ENCODE results near the gene PITPNB.
A peak's percentile ranks its signal among the peaks of the same experiment; 100 is the strongest.

The PITPNB gene

DNA sequence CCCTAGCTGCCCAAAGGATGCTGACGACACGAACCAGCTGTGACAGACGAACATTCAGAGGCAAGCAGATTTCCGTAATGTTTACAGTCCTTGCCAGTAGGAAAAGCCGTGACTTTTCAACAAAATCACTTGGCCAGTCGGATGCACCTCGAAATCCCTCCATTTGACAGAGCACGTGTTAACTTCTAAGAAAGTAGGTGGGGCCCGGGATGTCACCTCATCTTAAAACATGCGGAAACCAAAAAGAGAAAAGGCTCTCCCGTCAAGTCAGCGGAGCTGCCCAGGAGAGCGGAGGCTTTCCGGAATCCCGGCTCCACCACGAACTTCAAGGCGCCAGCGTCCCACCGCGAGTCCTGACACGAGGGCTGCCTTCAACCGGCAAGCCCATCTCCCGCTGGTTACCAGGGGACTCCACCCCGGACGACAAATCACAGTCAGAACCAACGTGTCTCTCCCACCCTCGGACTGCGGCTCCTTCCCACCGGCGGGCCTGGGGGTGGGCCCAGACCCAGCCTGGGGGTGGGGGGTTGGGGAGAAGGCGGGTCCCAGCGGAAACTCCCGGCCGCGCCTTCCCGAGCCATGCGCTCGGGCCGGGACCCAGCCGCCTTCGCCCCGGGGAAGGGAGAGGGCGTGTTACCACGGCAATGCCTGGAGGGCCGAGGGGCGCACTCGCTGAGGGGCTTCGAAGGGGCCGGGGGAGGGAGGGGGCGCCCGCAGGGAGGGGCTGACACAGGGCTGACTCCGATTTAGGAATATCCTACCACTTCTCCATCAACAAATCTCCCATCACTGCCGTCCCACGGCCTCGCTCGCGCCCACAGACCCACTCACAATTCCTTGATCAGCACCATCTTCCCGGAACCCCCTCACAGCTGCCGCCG, 475 bp downstream of the PITPNB start:
- no peak for DNase-seq

DNA sequence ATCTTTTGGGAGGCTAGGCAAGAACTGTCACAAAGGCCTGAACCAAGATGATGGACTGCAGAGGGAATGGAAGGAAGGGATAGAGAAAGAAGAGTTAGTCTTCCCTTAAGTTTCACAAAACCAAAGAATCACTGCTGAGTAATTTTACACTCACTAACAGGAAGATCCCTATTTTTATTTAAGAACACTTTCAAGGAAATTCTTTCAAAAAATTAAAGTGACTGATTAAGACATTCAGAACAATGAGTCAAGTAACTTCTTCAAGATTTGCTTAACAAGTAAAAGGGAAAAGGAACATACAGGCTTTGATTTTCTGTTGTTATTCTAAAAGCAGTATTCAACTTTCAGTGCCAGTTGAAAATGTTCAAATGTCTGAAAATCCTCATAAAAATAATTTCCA, 3.1 kb downstream of the PITPNB start:
- no peak for DNase-seq

GRCh38 chr22:27913162-27913741, 5.8 kb downstream of the PITPNB start:
- no peak for DNase-seq

GRCh38 chr22:27912101-27912500, 7.0 kb downstream of the PITPNB start:
- no peak for DNase-seq

GRCh38 chr22:27911330-27911729, 7.7 kb downstream of the PITPNB start:
- no peak for DNase-seq

DNA sequence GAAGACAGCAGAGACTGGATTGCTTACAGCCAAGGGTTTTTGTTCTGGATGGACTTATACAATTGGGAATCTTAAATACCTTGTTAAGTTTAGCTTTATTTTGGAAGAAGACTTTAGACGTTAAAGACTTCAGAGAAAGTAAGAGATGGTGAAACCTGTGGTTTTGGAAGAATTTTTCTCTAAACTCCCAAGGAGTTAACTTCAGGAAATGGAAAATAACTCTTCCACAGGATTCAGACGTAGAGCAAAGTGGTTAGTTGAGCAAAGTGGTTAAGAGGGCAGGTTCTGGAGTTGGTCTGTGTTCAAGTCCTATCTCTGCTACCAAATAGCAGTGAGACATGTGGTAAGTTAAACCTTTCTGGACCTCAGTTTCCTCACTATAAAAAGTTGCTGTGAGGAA, 12.8 kb downstream of the PITPNB start:
- DNase-seq, result no peak

DNA sequence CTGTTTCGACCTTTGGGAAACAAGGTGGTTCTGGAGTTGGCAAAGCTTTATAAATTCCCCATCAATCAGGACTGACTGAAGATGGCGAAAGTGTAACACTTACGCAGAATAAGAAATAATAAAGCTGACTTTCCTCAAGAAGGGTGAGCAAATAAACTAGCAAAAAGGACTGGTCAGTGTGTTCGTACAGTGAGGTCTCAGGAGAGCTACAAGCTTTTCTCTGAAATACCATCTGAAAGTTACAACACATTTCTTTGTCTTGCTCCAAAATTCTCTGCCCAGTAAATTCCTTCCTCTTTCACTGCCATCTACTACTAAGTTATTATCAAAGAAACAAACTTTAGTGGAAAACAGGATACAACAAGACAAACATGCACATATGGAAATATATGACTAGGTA, 13.4 kb downstream of the PITPNB start:
- no peak for DNase-seq

GRCh38 chr22:27903805-27904473, 15.1 kb downstream of the PITPNB start:
- no peak for DNase-seq

DNA sequence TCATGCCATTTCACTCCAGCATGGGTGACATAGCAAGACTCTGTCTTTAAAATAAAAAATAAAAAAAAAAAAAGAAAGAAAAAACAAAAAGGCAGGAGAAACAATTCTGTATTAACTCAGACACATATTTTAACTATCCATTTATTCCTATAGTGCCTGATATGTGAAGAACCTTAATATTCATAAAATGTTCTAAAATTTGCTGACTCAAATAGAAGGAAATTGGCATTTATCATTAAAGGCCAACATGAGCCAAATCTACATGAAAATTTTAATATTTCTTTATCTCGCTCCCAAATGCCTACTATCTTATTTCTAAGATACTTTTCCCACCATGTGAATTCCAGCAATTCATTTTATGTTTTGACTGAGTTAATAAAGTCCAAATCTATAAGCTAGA, 18.9 kb downstream of the PITPNB start:
- DNase-seq, result no peak

DNA sequence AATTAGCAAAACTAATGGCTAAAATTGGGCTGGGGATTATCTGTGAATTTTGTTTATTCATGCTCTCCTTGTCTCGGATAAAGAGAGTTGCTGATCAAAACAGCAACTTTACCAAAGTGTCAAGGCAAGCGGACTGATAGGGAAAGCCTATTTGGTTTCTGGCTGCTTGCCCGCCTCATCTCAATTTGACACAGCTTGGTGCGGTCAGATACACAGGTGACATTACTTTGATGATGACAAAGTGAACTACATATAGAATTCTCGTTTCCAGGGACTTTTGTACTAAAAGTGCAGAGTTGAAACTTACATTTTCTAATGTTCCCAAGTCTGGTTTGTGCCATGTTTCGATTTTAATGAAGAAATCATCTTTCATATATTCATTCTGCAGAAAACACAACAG, 22.8 kb downstream of the PITPNB start:
- no peak for DNase-seq

DNA sequence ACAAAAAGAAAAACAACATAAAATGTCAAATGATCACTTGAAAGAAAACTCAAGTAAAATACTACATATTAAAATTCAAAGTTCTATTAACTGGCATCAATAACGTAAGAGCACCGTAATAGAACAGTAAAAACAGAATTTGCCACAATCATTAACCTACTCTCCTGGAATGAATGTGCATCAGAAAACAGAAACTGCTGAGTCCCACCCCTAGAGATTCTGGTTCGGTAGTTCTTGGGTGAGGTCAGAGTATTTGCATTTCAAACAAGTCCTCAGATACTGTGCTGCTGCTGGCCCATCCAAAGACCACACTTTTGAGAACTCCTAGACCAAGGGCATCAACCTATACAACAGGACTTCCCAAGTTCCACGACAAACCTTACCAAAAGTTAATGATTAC, 23.5 kb downstream of the PITPNB start:
- DNase-seq, result no peak

GRCh38 chr22:27892811-27893210, 26.2 kb downstream of the PITPNB start:
- DNase-seq, result no peak

DNA sequence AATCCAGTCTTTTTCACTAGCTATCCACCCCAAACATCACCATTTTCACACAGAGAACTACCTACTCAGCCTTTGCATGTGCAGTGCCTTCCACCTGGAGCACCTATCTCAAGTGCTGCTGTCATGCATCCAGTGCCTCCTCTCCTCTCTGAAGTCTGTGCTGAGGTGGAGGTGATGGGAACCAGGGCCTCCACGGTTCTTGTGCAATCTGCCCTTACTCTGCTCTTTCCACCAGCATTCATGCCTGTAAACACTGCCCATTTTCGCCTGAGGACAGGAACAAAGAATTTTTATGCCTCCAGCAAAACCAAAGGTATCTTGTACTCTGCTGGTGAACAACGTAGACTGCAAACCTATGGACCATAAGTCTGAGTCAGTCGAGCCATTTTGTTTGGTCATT, 27.0 kb downstream of the PITPNB start:
- DNase-seq, result no peak

DNA sequence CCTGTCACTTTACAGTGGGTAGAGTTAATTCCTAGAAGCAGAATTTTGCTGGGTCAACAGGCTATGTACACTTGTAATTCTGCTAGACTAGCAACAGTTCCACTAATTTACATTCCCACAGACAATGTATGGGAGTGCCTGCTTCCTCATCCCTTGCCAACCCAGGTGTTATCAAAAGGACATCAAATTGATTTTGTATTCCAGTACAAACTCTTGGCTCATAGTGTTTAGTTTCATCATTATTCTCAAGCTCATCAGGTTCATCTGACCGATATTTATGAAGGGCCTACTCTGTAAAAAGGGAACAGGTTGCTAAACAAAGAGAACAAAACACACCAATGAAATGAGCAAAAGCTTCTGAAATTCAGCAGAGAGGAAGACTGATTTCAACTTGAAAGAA, 30.7 kb downstream of the PITPNB start:
- DNase-seq, result no peak

- no peak for DNase-seq
Measured at GRCh38 chr22:27886843-27887151, 32.3 kb downstream of the PITPNB start.

DNA sequence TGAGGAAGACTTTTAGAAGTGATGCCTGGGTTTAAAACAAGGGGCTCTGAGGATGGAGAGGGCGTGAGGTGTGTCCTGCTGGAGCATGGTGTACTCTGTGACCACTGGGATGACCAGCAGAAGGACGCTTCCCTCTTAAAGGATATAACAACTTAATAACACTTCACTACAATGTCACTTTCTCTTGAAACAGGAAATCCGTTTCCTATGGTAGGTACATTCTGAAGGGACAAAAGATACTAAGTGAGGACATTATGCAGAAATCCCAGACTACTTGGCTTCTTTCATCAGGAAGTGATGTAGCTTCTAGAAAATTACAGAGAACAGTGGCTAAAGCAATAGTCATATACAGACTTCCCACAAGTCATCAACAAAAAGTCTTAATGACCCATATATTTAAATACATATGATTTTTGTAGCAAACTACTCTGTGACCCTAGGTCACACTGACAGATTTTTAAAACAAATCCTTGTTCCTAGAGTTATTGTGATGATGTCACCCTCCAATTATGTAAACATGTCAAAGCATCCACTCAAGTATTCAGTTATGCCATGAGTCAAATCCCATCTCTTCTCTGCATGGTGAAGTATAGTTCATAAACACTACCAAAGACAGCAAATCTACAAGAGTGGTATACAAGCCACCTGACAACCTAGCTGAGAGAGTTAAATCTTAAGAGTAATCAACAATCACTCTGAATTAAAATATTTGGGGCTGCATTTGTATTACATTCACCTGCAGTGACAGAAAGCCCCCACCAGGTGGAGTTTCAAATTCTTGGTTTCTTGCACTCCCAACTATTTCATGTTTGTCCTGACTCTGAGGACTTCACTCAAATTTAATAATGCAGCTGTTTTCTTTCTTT, 32.8 kb downstream of the PITPNB start:
- no peak for DNase-seq

DNA sequence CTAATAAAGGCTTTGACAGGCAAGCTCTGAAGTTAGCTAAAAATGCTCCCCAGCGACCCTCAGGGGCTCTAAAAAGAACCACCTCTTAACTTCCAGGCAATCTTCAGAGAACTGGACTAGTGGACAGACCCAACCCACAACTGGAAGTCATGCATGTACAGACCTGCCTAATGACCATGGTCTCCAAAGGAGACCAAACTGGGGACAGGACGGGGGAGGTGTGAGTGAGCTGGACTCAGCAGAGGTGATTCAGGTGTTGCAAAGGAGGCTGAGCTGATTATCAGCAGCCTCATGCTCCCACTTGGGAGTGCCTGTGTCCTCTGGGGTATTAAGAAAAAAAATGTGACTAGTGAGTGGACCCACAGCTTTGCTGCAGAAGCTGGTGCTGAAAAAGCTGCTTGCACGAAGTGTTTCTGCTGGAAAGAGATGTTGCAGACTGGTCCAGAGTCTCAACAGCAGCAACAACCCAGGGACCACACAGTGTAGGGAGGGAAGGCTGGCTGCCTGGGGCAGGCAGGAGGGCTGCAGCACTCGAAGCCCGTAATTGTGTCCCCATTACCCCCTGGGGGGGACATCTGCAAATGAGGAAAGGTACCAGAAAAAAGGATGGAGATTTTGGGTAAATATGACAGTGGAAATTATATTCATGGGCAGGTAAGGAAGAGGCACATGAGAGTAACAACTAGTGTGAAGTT, 35.3 kb downstream of the PITPNB start:
- no peak for DNase-seq

DNA sequence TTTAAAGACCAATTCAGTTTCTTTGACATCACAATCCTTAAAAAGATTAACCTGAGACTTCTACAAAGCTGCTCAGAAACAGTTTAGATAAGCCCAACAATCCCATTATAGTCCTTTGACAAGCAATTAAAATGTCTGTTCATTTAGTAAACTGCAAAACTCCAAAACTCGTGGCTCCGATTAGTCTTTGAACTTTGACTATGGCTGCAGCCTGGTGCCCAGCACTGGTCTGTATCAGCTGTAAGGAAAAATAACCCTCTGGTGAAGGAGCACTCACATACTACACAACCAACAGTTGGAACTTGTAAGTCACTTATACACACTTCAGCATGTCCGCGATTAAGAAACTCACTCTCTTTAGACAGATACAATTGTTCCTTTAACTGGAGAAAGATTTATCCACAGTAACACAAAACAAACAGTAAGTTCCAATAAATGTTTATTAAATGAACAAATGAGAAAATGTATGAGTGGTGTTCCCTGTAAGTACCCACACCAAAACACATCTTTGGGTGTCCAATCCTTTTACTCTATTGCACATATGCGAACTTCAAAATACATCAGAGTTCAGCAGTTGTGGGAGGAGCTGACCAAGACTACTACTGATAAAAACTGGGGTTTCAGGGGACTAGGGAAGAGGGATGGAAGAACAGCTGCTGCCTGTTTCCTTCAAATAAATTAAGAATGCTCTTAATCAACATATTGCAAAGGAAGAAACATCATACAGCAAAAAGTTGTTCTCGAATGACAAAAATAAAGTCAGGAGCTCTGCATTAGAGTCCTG, 36.4 kb downstream of the PITPNB start:
- DNase-seq, result no peak

GRCh38 chr22:27881421-27881820, 37.6 kb downstream of the PITPNB start:
- DNase-seq, result no peak

- DNase-seq, result peak; percentile 28
Measured at GRCh38 chr22:27880778-27881394, 38.2 kb downstream of the PITPNB start.

GRCh38 chr22:27879923-27880322, 39.1 kb downstream of the PITPNB start:
- DNase-seq, result no peak

All from NCI-H510A treated with DMSO at 0.1 percent for 48 hours (cell line).